Keratinocyte (primary cell): ENCODE measurements around the gene TSFM. TPM values are rescaled to one million over a fixed set of nuclear protein-coding genes. Genes with fewer than 3 reads are reported as not detected.

Source experiments
- DNase-seq: peaks from one replicate; pipeline ENCODE4 v3.0.0-alpha.2; 2011; ENCODE audit warnings: low read depth, missing footprints, low spot score
- FAIRE-seq: peaks from 2 replicates; lab custom pipeline; 2011; peaks lifted over from hg19 to GRCh38; lab: Jason Lieb, UNC
- H2AFZ ChIP-seq: 2 replicates; pipeline ENCODE4 v1.6.0; 2012; ENCODE audit warnings: low read length, control low read depth, inconsistent platforms; ENCODE audit not compliant: control insufficient read depth
- H3K27ac ChIP-seq: 2 replicates; pipeline ENCODE4 v1.5.1; 2011; ENCODE audit warnings: low read length; ENCODE audit not compliant: control insufficient read depth, insufficient read depth
- H3K27me3 ChIP-seq: 3 replicates; pipeline ENCODE4 v1.6.0; 2011; ENCODE audit warnings: low read length; ENCODE audit not compliant: control insufficient read depth, insufficient read depth; ENCODE audit errors: extremely low read depth
- H3K36me3 ChIP-seq, 2 experiments: 2 replicates in 1 of 2; 3 replicates in 1 of 2; pipeline ENCODE4 v1.5.1; 2011; ENCODE audit warnings: low read length in 2 of 2, mild to moderate bottlenecking in 1 of 2; ENCODE audit not compliant: control insufficient read depth in 2 of 2, insufficient read depth in 2 of 2; ENCODE audit errors: extremely low read depth in 1 of 2
- H3K4me1 ChIP-seq: 3 replicates; pipeline ENCODE4 v1.5.1; 2011; ENCODE audit warnings: low read length; ENCODE audit not compliant: control insufficient read depth, insufficient read depth; ENCODE audit errors: extremely low read depth
- H3K4me2 ChIP-seq: 3 replicates; pipeline ENCODE4 v1.6.0; 2011; ENCODE audit warnings: low read depth, low read length; ENCODE audit not compliant: control insufficient read depth, insufficient read depth; ENCODE audit errors: extremely low read depth
- H3K4me3 ChIP-seq, 3 experiments: fragments of 200-600 bp in 1 of 3; sonication (generic) in 1 of 3; 2 replicates in 2 of 3; 3 replicates in 1 of 3; pipeline ENCODE4 v1.5.1; 2011 to 2016; ENCODE audit warnings: low read length in 3 of 3, mild to moderate bottlenecking in 3 of 3, control low read depth in 2 of 3, inconsistent platforms in 1 of 3, low read depth in 1 of 3, mixed read lengths in 1 of 3, mixed run types in 1 of 3, moderate library complexity in 1 of 3; ENCODE audit not compliant: control insufficient read depth in 2 of 3, insufficient read depth in 2 of 3; ENCODE audit errors: extremely low read depth in 1 of 3
- H3K79me2 ChIP-seq: 2 replicates; pipeline ENCODE4 v1.6.0; 2012; ENCODE audit warnings: low read length; ENCODE audit not compliant: control insufficient read depth, insufficient read depth
- H3K9ac ChIP-seq: 3 replicates; pipeline ENCODE4 v1.6.0; 2011; ENCODE audit warnings: low read length; ENCODE audit not compliant: control insufficient read depth, insufficient read depth; ENCODE audit errors: extremely low read depth
- H3K9me1 ChIP-seq: 3 replicates; pipeline ENCODE4 v1.6.0; 2011; ENCODE audit warnings: low read length; ENCODE audit not compliant: control insufficient read depth, insufficient read depth; ENCODE audit errors: extremely low read depth
- H3K9me3 ChIP-seq: 2 replicates; pipeline ENCODE4 v1.5.1; 2012; ENCODE audit warnings: low read depth, low read length; ENCODE audit not compliant: control insufficient read depth
- H4K20me1 ChIP-seq: 3 replicates; pipeline ENCODE4 v1.6.0; 2011; ENCODE audit warnings: low read length; ENCODE audit not compliant: control insufficient read depth, insufficient read depth; ENCODE audit errors: extremely low read depth
- CTCF ChIP-seq, 3 experiments: IDR thresholded peaks in 1 of 3; conservative IDR thresholded peaks in 1 of 3; optimal IDR thresholded peaks in 1 of 3; 2 replicates in 2 of 3; 3 replicates in 1 of 3; pipeline versions ENCODE3 to v1.5.1; 2011; ENCODE audit warnings: low read length in 3 of 3, mild to moderate bottlenecking in 3 of 3, moderate library complexity in 2 of 3, control low read depth in 1 of 3, inconsistent platforms in 1 of 3; ENCODE audit not compliant: insufficient read depth in 2 of 3; ENCODE audit errors: extremely low read depth in 1 of 3
- EZH2 ChIP-seq: IDR thresholded peaks from one replicate; pipeline ENCODE4 v1.6.1; 2012; ENCODE audit warnings: inconsistent platforms, mild to moderate bottlenecking, low read length, moderate library complexity
- dilution Hi-C: fragments of 300-500 bp; cut with MboI; formaldehyde crosslinking; loops from one replicate; pipeline ENCODE4 v1.7.0; 2020; ENCODE audit warnings: low sequenced_read_pairs; ENCODE audit not compliant: extremely low pct_ligation_motif_present
- polyA plus RNA-seq, 5 experiments: library from polyadenylated mRNA; depleted of rRNA in 3 of 5; stranded (reverse) in 3 of 5; stranded (forward) in 1 of 5; unstranded in 1 of 5; fragments of >200 nt; gene quantifications; 1 replicate in 1 of 5; 2 replicates in 3 of 5; 3 replicates in 1 of 5; pipeline versions ENCODE4 v1.2.1 to v1.2.3, GENCODE V29; 2011 to 2012; ENCODE audit warnings: missing spikeins in 2 of 5, low read depth in 1 of 5, low replicate concordance in 1 of 5

TSFM gene
- polyA plus RNA-seq, 1 donor (not counting 4 experiments of a cell fraction or from before 2014, with no cell fraction given) = 30.5 TPM

GRCh38 chr12:57737467-57738460 lies 44.8 kb upstream of the TSFM start:
- TF ChIP-seq CTCF (optimal IDR thresholded peaks at IDR 0.05 in 1 of 3, IDR thresholded peaks at IDR 0.05 in 1 of 3, conservative IDR thresholded peaks at IDR 0.05 in 1 of 3; ENCODE audit: extremely low read depth in 1 of 3, insufficient read depth in 2 of 3, low read length in 3 of 3) (peak in 2 of 3 experiments; percentile 39 to 59), EZH2 (peak; percentile 85)
- Histone ChIP-seq H3K9ac (no peak overlapping the region), H3K27me3 (peaks cover 60% of the 10 kb centered on the region), H3K9me1 (no peaks in the 10 kb centered on the region), H3K36me3 (no peaks in the 10 kb centered on the region), H4K20me1 (no peaks in the 10 kb centered on the region), H3K4me3 (peak overlapping the region in 1 of 3 experiments; percentile 13), H3K9me3 (no peaks in the 10 kb centered on the region), H2AFZ (no peak overlapping the region), H3K27ac (no peak overlapping the region), H3K79me2 (no peaks in the 10 kb centered on the region), H3K4me1 (peaks cover 19% of the 10 kb centered on the region), H3K4me2 (peak overlapping the region; percentile 40)
- dilution Hi-C loops = loop anchor here (25.0 kb wide), 1 partner anchor 150 kb away; the partner anchor contains the start of gene PIP4K2C
- FAIRE-seq (no peak), DNase-seq (no peak)

- no peaks in the 10 kb centered on the region for H3K79me2 ChIP-seq
- TF ChIP-seq EZH2 (peak; percentile 92), CTCF (optimal IDR thresholded peaks at IDR 0.05 in 1 of 3, IDR thresholded peaks at IDR 0.05 in 1 of 3, conservative IDR thresholded peaks at IDR 0.05 in 1 of 3; ENCODE audit: extremely low read depth in 1 of 3, insufficient read depth in 2 of 3, low read length in 3 of 3) (no peak)
- FAIRE-seq (no peak), DNase-seq (no peak)
- H4K20me1 ChIP-seq = no peaks in the 10 kb centered on the region
- H3K4me1 ChIP-seq = peaks cover 19% of the 10 kb centered on the region
- dilution Hi-C loops = loop anchor here (25.0 kb wide), 1 partner anchor 151 kb away; the partner anchor contains the start of gene PIP4K2C
- H3K36me3 ChIP-seq = no peaks in the 10 kb centered on the region
- H3K27me3 ChIP-seq = peaks cover 59% of the 10 kb centered on the region
- H3K27ac ChIP-seq = no peak within 1 kb of the TSS
- H3K9me1 ChIP-seq = no peaks in the 10 kb centered on the region
- no peak within 1 kb of the TSS for H3K9ac ChIP-seq
- H3K9me3 ChIP-seq = no peaks in the 10 kb centered on the region
- peak within 1 kb of the TSS; percentile 40 for H3K4me2 ChIP-seq
- H2AFZ ChIP-seq = no peak within 1 kb of the TSS
- peak within 1 kb of the TSS in 1 of 3 experiments; percentile 13 for H3K4me3 ChIP-seq
Measured at GRCh38 chr12:57738661-57739237, 43.8 kb upstream of the TSFM start, which contains the start of gene AGAP2. Gene AGAP2, minus strand, starts transcription at chr12:57738742. Its CDS starts 496 bp downstream, at chr12:57738246.
